G401 (cell line): ENCODE data around the gene BSN. TPM values are rescaled to one million over a fixed set of nuclear protein-coding genes. Genes with fewer than 3 reads are reported as not detected.
A peak's percentile ranks its signal among the peaks of the same experiment; 100 is the strongest.

Experiments
- DNase-seq: peaks from one replicate; pipeline ENCODE4 v3.0.0-alpha.2; 2015; ENCODE audit warnings: low spot score
- in situ Hi-C: cut with HindIII; loops from 2 replicates; pipeline ENCODE4 v1.10.0; 2016; ENCODE audit warnings: low sequenced_read_pairs, mixed read lengths
- total RNA-seq: library from RNA; depleted of rRNA; stranded (reverse); fragments of >200 nt; shearing (Covaris generic); gene quantifications from 2 replicates; pipeline ENCODE4 v1.2.3, GENCODE V29; 2014

BSN gene
- total RNA-seq, 1 experiment from 2014 or later: 0.24 TPM

DNA sequence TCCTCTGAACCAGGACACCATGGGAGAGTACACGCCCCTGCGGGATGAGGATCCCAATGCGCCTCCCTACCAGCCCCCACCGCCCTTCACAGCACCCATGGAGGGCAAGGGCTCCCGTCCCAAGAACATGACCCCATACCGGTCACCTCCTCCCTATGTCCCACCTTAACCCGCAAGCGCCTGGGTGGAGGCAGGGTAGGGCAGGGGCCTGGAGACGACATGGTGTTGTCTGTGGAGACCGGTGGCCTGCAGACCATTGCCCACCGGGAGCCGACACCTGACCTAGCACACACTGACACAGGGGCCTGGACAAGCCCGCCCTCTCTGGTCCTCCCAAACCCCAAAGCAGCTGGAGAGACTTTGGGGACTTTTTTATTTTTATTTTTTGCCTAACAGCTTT lies 21.2 kb upstream of the BSN start:
- DNase-seq: no peak
- in situ Hi-C loops: no loop called here

DNA sequence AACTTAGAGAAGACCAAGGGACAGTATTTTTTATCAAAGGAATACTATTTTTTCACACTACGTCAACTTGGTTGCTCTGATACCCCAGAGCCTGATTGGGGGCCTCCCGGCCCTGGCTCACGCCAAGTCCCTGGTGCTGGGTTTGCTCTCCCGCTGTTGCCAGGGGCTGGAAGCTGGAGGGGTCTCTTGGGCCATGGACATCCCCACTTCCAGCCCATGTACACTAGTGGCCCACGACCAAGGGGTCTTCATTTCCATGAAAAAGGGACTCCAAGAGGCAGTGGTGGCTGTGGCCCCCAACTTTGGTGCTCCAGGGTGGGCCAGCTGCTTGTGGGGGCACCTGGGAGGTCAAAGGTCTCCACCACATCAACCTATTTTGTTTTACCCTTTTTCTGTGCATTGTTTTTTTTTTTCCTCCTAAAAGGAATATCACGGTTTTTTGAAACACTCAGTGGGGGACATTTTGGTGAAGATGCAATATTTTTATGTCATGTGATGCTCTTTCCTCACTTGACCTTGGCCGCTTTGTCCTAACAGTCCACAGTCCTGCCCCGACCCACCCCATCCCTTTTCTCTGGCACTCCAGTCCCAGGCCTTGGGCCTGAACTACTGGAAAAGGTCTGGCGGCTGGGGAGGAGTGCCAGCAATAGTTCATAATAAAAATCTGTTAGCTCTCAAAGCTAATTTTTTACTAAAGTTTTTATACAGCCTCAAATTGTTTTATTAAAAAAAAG lies 20.3 kb upstream of the BSN start:
- in situ Hi-C loops: no loop called here

DNA sequence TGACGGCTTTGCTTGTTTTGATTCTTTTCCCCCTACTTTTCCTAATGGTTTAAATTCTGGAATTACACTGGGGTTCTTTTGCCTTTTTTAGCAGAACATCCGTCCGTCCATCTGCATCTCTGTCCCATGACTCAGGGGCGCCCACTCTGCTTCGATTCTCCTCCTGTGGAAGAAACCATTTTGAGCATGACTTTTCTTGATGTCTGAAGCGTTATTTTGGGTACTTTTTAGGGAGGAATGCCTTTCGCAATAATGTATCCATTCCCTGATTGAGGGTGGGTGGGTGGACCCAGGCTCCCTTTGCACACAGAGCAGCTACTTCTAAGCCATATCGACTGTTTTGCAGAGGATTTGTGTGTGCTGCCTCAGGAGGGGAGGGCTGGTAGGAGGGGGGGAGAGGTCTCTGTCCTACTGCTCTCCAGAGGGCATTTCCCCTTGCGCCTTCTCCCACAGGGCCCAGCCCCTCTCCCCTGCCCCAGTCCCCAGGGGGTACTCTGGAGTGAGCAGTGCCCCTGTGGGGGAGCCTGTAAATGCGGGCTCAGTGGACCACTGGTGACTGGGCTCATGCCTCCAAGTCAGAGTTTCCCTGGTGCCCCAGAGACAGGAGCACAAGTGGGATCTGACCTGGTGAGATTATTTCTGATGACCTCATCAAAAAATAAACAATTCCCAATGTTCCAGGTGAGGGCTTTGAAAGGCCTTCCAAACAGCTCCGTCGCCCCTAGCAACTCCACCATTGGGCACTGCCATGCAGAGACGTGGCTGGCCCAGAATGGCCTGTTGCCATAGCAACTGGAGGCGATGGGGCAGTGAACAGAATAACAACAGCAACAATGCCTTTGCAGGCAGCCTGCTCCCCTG lies 19.5 kb upstream of the BSN start:
- in situ Hi-C loops: no loop called here
- DNase-seq: peak; percentile 79

More for the DNA sequence above, 20.3 kb upstream of the BSN start:
- no peak for DNase-seq

DNA sequence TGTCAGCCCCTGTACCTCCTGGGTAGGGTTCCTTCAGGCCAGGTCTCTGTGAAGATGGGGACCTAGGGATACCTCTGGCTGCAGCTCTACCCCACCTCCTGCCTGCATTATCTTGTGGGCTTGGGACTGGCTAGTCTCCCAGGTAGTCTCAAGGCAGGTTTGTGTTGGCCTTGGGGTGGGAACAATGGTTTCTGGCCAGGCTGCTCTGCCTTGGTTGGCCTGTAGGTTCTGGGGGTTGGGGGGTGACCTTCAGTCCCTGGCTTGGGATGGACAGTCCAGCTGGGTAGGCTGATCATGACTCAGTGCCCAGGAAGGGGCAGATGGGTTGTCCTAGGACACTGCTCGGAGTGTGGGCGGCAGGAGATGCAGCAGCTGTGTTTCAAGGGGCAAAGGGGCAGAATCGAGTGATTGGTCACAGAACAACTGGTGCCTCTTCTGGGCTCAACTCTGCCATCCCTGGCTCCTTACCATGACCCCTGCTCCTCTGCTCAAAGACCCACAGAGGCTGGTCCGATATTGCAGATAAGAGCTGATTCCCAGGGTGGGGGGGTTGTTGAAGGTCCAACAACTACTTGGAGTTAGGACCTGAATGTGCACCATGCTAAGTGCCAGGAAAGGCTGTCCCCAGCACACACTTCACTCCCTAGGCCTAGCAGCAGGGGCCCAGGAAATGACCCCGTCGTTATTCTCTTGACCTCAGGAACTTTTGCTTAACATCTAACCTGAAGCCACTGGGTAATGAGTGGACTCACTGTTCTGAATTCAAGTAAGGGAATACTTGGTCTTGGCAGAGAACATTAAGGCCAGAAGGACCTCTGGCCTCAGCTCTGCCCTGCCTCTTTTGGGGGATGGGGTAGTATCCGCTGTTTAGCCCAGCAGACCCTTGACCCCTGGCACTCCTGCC lies 18.1 kb upstream of the BSN start:
- in situ Hi-C loops: no loop called here
- DNase-seq: no peak

DNA sequence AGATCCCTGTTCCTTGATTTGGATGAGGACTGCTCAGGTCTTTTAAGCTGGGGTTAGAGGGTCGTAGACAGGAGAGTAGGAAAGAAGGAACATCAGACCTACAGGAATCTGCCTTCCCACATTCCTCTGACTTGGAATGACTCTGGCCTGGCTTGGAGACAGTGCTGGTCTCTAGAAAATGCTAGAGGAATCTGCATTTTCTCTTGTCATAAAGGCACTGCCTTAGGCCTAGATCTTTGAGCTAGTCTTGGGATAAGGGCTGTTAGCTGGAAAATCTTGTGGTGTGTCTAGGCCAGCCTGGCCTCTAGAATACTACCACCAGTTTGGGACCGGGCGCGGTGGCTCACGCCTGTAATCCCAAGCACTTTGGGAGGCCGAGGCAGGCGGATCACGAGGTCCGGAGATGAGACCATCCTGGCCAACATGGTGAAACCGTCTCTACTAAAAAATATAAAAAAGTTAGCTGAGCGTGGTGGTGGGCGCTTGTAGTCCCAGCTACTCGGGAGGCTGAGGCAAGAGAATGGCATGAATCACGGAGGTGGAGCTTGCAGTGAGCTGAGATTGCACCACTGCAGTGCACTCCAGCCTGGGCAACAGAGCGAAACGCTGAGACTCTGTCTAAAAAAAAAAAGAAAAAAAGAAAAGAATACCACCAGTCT lies 17.3 kb upstream of the BSN start:
- DNase-seq: no peak
- in situ Hi-C loops: no loop called here

DNA sequence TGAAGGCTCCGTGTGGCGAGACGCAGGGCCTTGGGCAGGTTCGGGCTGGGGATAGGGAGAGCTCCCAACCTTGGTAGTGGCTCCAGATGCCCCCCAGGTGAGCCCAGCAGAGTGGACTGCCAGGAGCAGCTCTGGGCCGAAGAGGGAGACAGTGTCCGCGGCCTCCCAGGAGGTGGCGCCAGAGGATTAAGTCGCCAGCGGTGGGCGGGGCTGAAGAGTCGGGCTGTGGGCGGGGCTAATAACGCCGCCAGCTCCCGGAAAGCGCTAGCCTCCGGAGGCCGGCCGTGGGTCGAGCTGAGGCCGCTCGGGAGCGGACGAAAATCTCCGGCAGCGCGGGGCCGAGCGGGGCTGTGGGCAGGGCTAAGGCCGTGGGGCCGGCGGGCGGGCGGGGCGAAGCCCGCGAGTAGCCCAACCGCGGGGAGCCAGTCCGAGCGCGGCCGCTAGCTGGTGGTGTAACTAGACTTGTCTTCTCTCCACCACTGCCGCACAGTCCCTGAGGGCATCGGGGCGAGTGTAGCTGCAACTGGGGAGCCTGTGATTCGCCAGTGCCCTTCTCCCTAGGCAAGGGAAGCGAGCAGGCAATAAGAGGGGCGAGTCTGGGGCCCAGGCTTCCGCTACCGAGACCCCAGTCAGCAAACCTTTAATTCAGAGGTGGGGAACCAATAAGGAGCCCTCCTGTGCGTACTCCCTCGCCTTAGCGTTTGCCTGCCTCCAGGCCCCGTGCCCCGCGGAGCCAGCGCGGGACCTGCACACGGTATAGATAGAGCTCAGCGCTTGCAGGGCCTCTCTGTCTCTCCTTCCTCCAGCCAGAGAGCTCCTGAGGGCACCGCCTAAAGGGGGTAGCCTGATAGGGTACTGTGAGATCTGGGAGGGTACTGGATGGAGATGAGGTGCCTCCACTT lies 14.4 kb upstream of the BSN start:
- in situ Hi-C loops: no loop called here
- DNase-seq: peak; percentile 94

DNA sequence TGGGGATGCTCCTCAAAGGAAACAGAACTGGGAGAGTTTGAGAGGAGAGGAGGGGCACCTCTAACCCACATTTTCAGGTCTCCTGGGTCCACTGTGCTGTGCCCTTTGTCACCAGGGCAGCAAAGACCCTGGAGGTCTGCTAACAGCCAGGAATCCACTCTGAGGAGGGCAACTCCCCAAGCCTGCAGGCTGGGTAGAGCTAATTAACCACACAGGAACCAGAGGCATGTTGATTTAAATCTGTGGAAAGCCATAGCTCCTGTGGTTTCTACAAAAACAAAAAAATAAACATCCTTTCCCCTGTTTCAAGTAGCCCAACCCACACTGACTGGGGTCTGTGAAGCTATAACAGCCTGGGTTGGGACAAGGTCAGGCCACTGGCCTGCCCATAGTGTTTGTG lies 2.2 kb upstream of the BSN start:
- in situ Hi-C loops: loop anchor here (10.0 kb wide), 1 partner anchor 113 kb away; no protein-coding TSS in a partner anchor

DNA sequence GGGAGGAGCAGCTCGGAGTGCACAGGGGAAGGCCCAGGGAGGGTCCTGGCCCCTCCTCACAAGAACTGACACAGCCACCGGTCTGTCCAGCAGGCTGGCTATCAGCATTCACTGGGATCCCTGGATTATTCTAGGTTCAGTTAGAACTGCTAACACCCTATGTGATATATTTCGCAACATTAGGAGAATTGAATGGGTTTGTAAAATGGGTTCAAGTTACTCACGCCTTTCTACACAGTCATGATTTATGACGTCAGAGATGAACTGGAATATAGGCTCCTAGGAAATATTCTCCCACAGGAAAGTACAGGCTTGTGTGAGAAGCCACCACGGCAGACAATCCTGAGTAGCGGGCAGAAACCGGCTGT lies 969 bp upstream of the BSN start:
- in situ Hi-C loops: loop anchor here (10.0 kb wide), 1 partner anchor 111 kb away; no protein-coding TSS in a partner anchor
- no peak for DNase-seq

More for the DNA sequence above, 2.2 kb upstream of the BSN start:
- DNase-seq: no peak

DNA sequence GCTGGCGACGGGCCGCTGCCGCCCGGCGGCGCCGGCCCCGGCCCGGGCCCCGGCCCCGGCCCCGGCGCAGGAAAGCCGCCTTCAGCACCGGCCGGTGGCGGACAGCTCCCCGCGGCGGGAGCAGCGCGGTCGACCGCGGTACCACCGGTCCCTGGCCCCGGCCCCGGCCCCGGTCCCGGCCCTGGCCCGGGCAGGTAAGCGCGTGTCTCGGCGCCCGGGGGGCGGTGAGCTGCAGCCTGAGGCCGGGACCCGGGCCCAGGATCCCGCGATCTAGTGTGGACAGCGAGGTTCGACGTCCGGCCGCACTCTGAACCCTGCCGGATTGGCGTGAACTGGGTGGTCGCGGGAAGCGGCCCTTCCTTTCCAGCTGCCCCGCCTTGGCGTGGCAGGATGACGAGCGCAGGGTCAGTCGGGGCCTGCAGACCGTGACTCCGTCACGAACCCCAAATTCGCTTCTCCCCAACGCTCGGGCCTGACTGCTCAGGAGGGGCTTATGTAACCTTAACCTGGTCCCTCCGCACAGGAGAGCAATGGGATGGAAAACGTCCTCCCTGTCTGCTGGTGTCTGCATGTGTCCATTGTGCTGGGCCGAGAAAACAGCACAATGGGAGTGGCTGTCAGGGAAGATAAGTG lies 472 bp downstream of the BSN start:
- DNase-seq: peak; percentile 61
- in situ Hi-C loops: loop anchor here (10.0 kb wide), 1 partner anchor 110 kb away; no protein-coding TSS in a partner anchor

DNA sequence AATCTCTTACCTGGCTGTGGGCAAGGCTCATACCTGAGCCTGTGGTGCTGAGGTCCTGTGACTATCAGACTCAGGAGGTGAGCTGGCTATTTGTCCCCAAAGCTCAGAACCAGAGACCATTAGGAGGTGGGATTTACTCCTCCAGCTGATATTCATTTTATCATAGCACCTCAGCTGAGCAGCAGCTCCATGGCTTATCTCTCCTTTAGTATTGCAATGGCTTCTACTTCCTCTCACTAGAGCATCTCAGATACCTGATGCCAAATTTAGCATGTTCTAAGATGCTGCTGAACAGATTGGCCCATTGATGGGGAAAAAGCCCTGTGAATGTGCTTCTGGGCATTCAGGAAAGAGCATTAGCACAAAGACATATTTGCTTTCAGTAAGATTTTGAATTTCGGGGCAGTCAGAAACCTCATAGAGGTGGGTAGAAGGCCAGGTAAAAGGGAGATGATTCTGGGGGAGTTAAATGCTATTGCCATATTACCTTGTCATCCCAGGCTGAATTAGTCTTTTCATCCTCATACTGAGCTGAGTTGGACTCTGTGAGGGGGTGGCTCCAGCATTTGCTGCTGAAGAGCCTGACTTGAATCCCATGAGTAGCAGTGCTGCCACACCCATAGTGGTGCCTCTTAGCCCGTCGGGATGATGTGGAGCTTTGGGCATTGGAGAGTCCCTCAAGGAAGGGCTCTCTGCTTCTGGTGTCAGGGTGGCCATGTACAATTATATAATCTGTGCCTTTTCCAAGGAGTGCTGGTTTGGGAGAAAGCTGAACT lies 2.4 kb downstream of the BSN start:
- in situ Hi-C loops: loop anchor here (10.0 kb wide), 1 partner anchor 108 kb away; no protein-coding TSS in a partner anchor
- peak; percentile 62 for DNase-seq

DNA sequence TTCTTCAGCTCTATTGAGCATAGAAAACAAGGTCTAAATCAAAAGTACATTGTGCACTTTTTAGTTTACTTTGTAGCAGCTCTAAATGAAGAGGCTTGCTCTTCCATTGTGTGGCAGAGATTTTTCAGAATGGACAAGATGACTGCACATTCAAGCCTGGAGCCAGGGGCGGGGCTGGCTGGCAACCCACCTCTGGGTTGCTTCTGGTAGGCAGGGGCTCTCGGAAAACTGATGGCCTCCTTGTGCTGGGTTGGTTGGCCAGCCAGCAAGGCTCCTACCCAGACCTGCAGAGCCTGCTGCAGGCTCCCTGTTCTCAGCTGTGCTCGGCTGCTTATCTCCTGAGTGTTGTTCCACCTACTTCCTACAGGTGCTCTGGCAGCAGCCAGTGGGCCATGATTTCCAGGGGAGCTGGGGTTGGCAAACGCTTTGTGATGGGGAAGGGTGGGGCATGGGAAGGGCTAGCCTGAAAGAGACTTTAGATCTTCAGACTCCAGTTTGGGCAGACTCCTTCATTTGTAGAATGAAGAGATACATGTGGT lies 8.8 kb downstream of the BSN start:
- in situ Hi-C loops: no loop called here
- DNase-seq: peak; percentile 46

DNA sequence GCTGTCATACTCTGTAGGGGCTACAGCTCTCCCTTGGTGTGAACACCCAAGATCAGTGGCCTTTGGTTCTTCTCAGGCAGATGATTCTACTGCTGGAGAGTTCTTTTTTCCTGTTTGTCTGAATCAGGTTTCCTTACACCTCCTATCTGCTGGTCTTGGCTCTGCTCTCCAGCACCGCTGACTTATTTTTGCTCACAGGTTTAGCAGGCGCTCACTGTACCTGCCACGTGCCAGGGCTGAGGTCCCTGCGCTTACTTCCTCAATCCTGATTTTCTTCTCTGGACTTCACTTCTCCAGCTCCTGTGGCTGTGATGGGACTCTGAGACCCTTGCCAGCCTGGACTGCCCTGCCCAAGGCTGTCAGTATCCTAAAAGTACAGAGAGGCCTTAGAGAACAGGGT lies 9.5 kb downstream of the BSN start:
- DNase-seq: peak; percentile 65
- in situ Hi-C loops: no loop called here

DNA sequence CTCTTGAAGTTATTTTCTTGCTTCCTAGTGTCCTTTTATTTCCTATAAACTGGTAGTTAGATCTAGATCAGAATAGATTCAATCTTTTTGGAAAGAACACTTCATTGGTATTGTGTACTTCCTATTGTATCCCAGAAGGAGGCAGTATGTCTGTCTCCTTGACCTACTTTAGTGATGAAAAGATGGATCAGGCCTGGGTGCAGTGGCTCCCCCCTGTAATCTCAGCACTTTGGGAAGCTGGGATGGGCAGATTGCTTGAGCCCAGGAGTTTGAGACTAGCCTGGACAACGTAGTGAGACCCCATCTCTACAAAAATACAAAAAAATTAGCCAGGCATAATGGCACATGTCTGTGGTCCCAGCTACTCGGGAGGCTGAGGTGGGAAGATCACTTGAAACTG lies 12.0 kb downstream of the BSN start:
- no peak for DNase-seq
- in situ Hi-C loops: no loop called here

DNA sequence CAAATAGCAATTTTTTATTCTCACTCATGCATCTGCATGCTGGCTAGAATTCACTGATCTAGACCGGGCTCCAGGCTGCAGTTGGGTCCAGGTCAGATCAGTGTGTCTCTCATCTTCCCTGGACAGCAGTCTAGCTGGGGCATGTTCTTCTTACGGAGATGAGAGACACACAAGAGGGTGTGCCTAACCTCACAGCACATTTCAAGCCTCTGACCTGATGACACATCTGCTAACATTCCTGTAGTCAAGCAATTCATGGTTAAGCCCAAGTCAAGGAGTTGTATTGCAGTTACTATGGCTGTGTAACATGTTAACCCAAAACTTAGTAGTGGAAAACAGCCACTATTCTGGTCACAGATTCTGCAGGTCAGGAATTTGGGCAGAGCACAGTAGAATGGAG lies 13.1 kb downstream of the BSN start:
- DNase-seq: no peak
- in situ Hi-C loops: no loop called here

DNA sequence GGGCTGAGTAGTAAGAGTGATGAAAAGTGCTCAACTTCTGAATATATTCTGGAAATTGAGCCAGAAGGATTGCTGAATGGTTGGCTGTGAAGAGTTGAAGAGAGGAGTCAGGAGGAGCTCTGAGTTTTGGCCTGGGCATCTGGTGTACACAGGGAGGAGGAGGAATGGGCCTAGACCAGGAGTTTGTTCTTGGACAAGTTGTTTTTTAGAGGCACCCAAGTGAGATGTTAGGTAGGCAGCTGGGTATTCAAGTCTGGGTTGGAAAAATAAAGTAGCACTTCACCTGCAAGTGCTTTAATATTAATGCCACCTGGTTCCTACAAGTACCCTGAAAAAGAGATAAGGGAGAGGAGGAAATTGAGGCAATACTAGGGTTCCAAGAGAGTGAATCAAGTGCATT lies 14.7 kb downstream of the BSN start:
- in situ Hi-C loops: no loop called here
- no peak for DNase-seq

DNA sequence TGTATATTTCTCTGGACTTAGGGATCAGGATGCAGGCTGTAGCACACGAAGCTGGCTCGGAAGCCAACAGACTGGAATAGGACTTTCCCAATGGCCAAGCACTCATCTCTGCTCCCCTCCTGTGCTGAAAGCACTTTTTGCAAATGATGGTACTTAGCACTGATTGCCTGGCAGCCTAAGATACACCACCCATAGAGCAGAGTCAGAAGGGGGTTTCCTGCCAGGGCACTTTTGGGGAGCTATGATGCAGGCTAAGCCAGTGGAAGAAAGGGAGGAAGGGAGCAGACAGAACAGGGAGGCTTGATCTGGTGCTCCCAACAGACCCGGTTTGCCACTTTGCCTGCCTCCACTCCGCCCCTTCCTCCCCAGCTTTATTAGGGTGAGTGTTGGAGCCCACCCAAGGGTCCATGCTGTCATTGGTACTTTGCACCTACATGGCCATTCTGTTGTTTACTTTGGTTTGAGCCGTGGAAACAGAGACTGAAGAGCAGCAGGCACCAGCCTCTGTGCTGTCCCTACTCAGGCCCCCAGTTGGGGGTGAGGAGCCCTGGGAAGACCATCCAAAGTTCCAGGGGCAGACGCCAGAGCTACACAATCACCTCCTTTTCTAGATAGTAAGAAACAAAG lies 15.9 kb downstream of the BSN start:
- DNase-seq: no peak
- in situ Hi-C loops: no loop called here
